Measurements from ENCODE around the gene XYLT1.

XYLT1 gene

GRCh38 chr16:17173281-17173680 lies 297.5 kb downstream of the XYLT1 start:
- Histone ChIP-seq H3K27me3 (ENCODE audit: low read depth, low read length) (0 out of 2 replicates have a peak, but pooled peaks cover 4% of the 10 kb centered on the region), H3K36me3 (replicated peaks; ENCODE audit: low read depth, low read length) (no peaks in the 10 kb centered on the region), H3K79me2 (ENCODE audit: low read length) (no peaks in the 10 kb centered on the region), H3K9ac (ENCODE audit: low read length) (no peak overlapping the region), H3K4me1 (ENCODE audit: low read length) (peaks cover 27% of the 10 kb centered on the region), H3K27ac (ENCODE audit: low read length) (peak overlapping the region; percentile 19; the same call in 1 of the 2 replicates), H2AFZ (ENCODE audit: low read depth, low read length) (no peak overlapping the region), H3K4me3 (ENCODE audit: low read length) (no peak overlapping the region), H3K9me3 (ENCODE audit: insufficient read depth, low read length) (no peaks in the 10 kb centered on the region), H4K20me1 (ENCODE audit: insufficient read depth, low read length) (no peaks in the 10 kb centered on the region), H3K4me2 (ENCODE audit: low read length) (peak overlapping the region; percentile 17)
- TF ChIP-seq, protein P1, sequence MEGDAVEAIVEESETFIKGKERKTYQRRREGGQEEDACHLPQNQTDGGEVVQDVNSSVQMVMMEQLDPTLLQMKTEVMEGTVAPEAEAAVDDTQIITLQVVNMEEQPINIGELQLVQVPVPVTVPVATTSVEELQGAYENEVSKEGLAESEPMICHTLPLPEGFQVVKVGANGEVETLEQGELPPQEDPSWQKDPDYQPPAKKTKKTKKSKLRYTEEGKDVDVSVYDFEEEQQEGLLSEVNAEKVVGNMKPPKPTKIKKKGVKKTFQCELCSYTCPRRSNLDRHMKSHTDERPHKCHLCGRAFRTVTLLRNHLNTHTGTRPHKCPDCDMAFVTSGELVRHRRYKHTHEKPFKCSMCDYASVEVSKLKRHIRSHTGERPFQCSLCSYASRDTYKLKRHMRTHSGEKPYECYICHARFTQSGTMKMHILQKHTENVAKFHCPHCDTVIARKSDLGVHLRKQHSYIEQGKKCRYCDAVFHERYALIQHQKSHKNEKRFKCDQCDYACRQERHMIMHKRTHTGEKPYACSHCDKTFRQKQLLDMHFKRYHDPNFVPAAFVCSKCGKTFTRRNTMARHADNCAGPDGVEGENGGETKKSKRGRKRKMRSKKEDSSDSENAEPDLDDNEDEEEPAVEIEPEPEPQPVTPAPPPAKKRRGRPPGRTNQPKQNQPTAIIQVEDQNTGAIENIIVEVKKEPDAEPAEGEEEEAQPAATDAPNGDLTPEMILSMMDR (IDR thresholded peaks at IDR 0.05; ENCODE audit: low read depth, low read length), result no peak
- TF ChIP-seq EZH2phosphoT487 (IDR thresholded peaks at IDR 0.05; ENCODE audit: low read depth), result no peak

GRCh38 chr16:17171250-17172143 lies 299.3 kb downstream of the XYLT1 start:
- TF ChIP-seq, protein P1 (IDR thresholded peaks at IDR 0.05; ENCODE audit: low read depth, low read length), result no peak
- TF ChIP-seq EZH2phosphoT487 (IDR thresholded peaks at IDR 0.05; ENCODE audit: low read depth), result no peak
- Histone ChIP-seq H3K9me3 (ENCODE audit: insufficient read depth, low read length) (no peaks in the 10 kb centered on the region), H2AFZ (ENCODE audit: low read depth, low read length) (no peak overlapping the region), H3K9ac (ENCODE audit: low read length) (no peak overlapping the region), H3K4me2 (ENCODE audit: low read length) (peak overlapping the region; percentile 29), H4K20me1 (ENCODE audit: insufficient read depth, low read length) (no peaks in the 10 kb centered on the region), H3K79me2 (ENCODE audit: low read length) (no peaks in the 10 kb centered on the region), H3K36me3 (replicated peaks; ENCODE audit: low read depth, low read length) (no peaks in the 10 kb centered on the region), H3K27me3 (ENCODE audit: low read depth, low read length) (0 out of 2 replicates have a peak, but pooled peaks cover 4% of the 10 kb centered on the region), H3K4me3 (ENCODE audit: low read length) (no peak overlapping the region), H3K4me1 (ENCODE audit: low read length) (peaks cover 27% of the 10 kb centered on the region), H3K27ac (ENCODE audit: low read length) (peak overlapping the region; percentile 49)

- Histone ChIP-seq H3K27me3 (ENCODE audit: low read depth, low read length) (0 out of 2 replicates have a peak, but pooled peaks cover 4% of the 10 kb centered on the region), H3K4me3 (ENCODE audit: low read length) (no peak overlapping the region), H4K20me1 (ENCODE audit: insufficient read depth, low read length) (0 out of 2 replicates have a peak, but pooled peaks cover 3% of the 10 kb centered on the region), H3K36me3 (replicated peaks; ENCODE audit: low read depth, low read length) (no peaks in the 10 kb centered on the region), H3K79me2 (ENCODE audit: low read length) (no peaks in the 10 kb centered on the region), H3K4me1 (ENCODE audit: low read length) (peaks cover 27% of the 10 kb centered on the region), H3K9ac (ENCODE audit: low read length) (no peak overlapping the region), H3K4me2 (ENCODE audit: low read length) (no peak overlapping the region), H3K27ac (ENCODE audit: low read length) (no peak overlapping the region), H3K9me3 (ENCODE audit: insufficient read depth, low read length) (no peaks in the 10 kb centered on the region), H2AFZ (ENCODE audit: low read depth, low read length) (no peak overlapping the region)
- TF ChIP-seq, protein P1 (IDR thresholded peaks at IDR 0.05; ENCODE audit: low read depth, low read length), result no peak
- no peak for TF ChIP-seq EZH2phosphoT487 (IDR thresholded peaks at IDR 0.05; ENCODE audit: low read depth)
These were observed 300.3 kb downstream of the XYLT1 start for GRCh38 chr16:17170435-17170834.

DNA sequence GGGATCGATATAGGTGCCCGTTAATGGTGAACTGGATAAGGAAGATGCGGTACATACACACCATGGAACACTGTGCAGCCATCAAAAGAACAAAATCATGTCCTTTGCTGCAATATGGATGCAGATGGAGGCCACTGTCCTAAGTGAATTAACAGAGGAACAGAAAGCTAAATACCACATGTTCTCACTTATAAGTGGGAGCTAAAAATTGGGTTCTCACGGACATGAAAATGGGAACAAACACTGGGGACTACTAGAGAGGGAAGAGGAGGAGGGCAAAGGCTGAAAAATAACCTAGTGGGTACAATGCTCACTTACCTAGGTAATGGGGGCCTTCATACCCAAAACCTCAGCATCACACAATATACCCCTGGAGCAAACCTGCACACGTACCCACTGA lies 302.6 kb downstream of the XYLT1 start:
- Histone ChIP-seq H3K4me3 (ENCODE audit: low read length) (no peak overlapping the region), H3K79me2 (ENCODE audit: low read length) (no peaks in the 10 kb centered on the region), H3K4me1 (ENCODE audit: low read length) (peaks cover 28% of the 10 kb centered on the region), H3K27ac (ENCODE audit: low read length) (no peak overlapping the region), H3K36me3 (replicated peaks; ENCODE audit: low read depth, low read length) (no peaks in the 10 kb centered on the region), H3K9ac (ENCODE audit: low read length) (no peak overlapping the region), H4K20me1 (ENCODE audit: insufficient read depth, low read length) (0 out of 2 replicates have a peak, but pooled peaks cover 3% of the 10 kb centered on the region), H2AFZ (ENCODE audit: low read depth, low read length) (no peak overlapping the region), H3K9me3 (ENCODE audit: insufficient read depth, low read length) (no peaks in the 10 kb centered on the region), H3K27me3 (ENCODE audit: low read depth, low read length) (0 out of 2 replicates have a peak, but pooled peaks cover 4% of the 10 kb centered on the region), H3K4me2 (ENCODE audit: low read length) (no peak overlapping the region)
- TF ChIP-seq EZH2phosphoT487 (IDR thresholded peaks at IDR 0.05; ENCODE audit: low read depth), result no peak
- TF ChIP-seq, protein P1 (IDR thresholded peaks at IDR 0.05; ENCODE audit: low read depth, low read length), result no peak

Measured in OCI-LY3 (cell line).